ENCODE data around the gene TAF4.

The TAF4 gene

DNA sequence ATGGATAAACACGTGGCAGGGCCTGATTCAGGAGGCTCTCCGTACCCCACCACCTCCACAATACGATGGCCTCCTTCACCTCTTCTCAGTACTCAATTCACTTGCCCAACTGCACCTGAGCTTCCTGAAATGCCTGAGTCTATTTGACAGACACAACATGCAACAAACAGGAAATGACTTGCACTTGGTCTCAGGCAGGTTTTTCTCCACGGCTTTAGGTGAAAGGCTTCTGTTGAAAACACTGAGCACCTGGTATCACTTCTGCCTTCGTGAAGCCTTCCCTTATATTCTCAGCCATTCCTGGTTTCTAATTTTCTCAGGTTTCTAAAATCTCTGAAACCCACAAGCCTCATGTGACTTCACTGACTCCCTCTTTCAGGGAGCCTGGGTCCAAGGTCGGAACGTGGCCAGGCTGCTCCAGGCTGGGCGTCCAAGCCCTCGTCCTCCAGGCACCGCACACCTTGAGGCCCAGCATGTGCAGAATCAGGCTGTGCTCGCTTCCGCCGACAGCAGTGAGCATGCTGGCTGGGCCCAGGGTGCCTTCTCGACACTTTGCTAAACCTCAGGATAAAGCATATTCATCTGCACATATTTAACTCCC lies 34.7 kb downstream of the TAF4 start:
- intact Hi-C loops (cut with DNase I): no loop called here
- DNase-seq: no peak

- intact Hi-C loops (cut with DNase I): no loop called here
- DNase-seq: no peak
Observed at GRCh38 chr20:62030357-62030756, 35.3 kb downstream of the TAF4 start.

GRCh38 chr20:62029949-62030348 lies 35.7 kb downstream of the TAF4 start:
- intact Hi-C loops (cut with DNase I): no loop called here
- DNase-seq: no peak

GRCh38 chr20:62029296-62029695 lies 36.4 kb downstream of the TAF4 start:
- no peak for DNase-seq
- intact Hi-C loops (cut with DNase I): no loop called here

GRCh38 chr20:62028384-62028783 lies 37.3 kb downstream of the TAF4 start:
- DNase-seq: no peak
- intact Hi-C loops (cut with DNase I): no loop called here

DNA sequence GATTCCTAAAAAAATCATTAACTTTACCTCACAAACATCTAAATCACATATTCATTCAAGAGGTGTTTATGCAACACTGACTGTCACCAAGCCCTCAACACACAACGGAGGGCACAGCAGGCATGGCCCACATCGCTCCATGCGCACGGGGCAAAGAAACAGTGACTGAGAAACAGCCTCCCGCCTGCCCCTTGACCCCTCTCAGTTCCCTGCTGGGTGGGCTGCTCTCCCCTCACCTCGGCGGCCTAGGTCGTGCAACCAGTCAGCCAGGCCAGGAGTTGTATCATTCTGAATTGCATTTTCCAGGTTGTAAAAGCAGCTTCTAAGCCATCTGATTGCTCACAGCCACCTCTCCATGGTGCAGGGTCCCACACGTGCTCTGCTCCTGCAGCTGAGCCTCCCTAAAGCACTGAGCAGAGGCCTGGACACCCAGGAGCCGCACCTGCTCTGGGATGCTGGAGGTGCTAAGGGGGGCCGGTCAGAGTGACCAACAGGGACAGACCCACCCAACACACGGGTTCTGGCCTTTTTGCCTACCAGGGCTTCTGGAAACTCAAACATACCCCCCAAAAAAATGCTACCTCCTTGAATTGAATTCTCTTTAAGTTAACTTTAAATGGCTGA lies 37.9 kb downstream of the TAF4 start:
- intact Hi-C loops (cut with DNase I): no loop called here
- no peak for DNase-seq

- DNase-seq: peak in 6 of 42 donors; percentile 11 to 48 (median 27)
- intact Hi-C loops (cut with DNase I): no loop called here
Observed at GRCh38 chr20:62027116-62027515, 38.6 kb downstream of the TAF4 start.

- intact Hi-C loops (cut with DNase I): no loop called here
- no peak for DNase-seq
Observed at GRCh38 chr20:62026564-62026856, 39.2 kb downstream of the TAF4 start.

GRCh38 chr20:62025832-62026563 lies 39.7 kb downstream of the TAF4 start:
- intact Hi-C loops (cut with DNase I): no loop called here
- peak in 28 of 42 donors; percentile 16 to 72 (median 38) for DNase-seq

- no peak for DNase-seq
- intact Hi-C loops (cut with DNase I): no loop called here
Observed at GRCh38 chr20:62025394-62025793, 40.3 kb downstream of the TAF4 start.

DNA sequence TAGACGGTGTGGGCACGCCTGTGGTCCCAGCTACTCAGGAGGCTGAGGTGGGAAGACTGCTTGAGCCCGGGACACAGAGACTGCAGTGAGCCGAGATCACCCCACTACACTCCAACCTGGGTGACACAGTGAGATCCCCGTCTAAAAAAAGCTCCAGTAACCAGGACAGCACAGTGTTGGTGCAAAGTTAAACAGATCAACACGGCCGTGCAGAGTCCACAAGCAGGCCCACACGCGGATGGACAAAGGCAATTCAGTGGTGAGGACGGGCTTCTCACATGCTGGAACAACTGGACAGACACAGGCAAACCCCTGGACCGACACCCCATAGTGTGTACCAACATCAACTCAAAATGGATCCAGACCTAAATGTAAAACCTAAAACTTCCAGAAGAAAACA lies 41.7 kb downstream of the TAF4 start:
- intact Hi-C loops (cut with DNase I): no loop called here
- no peak for DNase-seq

DNA sequence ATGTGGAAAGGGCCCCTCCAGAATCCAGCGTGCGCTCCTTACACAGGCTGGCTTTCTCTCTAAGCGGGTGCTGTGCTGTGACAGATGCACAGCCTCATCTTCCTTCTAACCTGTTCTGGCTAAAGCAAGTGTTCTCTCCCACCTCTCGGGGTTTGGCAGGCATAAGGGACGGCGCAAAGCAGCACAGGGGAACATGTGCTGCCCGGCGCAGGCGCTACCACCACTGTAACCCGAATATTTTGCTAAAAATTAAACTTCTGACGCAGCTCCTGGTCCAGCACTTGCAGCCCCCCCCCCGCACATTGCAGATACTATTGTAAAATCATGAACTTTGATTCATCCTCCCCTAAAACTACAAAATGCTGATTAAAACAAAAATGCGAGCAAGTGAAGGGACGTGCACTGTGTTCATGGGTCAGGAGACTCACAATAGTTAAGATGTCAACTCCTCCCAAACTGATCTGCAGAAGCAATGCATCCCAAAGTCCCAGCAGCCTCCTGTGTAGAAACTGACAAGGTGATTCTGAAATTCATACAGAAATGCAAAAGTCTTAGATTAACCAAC lies 43.0 kb downstream of the TAF4 start:
- no peak for DNase-seq
- intact Hi-C loops (cut with DNase I): no loop called here

DNA sequence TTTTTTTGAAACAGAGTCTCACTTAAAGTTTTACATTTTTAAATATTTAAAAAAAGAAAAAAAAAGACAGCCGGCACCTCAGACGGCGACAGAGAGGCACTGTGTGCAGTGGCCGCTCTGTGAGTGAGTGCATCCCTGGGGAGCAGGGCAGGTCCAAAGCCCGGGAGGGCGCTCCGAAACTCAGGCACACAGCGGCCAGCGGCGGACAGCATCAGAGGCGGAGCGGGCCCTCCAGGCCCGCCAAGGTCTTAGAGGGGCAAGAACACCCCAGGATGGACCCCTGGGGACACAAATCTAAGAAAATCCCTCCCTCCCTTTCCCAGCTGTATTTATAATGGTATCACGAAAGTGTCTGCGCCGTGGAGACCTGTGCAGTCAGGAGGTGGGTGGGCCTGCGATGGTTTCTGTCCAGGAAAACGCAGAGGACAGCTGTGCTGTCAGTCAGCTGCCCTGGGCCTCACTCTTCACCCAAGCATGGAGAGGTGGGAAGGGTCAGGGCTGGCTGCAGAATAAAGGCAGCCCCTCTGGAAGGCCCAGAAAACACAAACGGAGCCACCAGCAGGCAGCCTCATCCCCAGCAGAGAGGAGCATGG lies 43.8 kb downstream of the TAF4 start:
- intact Hi-C loops (cut with DNase I): no loop called here
- DNase-seq: no peak

GRCh38 chr20:62020935-62021701 lies 44.6 kb downstream of the TAF4 start:
- intact Hi-C loops (cut with DNase I): no loop called here
- DNase-seq: peak in 35 of 42 donors; percentile 12 to 72 (median 43)

- DNase-seq: peak in 9 of 42 donors; percentile 18 to 44 (median 31)
- intact Hi-C loops (cut with DNase I): no loop called here
Observed at GRCh38 chr20:62019881-62020492, 45.7 kb downstream of the TAF4 start.

DNA sequence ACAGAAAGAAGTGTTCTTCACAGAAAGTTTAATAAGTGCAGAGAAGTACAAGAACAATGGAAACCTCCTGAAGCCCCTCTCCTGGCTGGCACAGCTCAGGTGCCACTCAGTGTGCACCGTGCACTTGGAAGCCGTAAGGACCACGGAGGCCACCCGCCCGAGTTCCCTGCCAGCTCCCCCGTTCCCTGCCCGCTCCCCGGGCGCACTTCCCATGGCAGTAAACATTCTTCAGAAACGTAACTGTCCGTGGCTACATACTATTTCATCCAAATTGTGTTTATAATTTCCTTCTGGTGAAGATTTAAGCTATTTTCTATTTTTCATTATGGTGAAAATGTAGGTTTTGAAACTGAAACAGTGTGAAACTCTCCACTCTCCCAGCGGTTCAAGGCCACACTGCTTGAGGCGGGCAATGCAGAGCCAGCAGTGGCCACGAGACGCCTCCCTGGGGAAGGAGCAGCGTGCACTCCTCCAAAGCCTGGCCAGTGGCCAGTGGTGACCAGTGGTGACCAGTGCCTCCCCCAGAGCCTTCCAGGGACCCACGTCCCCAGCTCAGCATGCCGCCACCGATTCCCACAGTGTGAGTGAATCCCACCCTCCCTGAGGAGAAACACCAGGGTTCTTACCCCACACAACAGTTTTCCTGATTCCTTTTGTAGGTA lies 46.4 kb downstream of the TAF4 start:
- intact Hi-C loops (cut with DNase I): no loop called here
- no peak for DNase-seq

DNA sequence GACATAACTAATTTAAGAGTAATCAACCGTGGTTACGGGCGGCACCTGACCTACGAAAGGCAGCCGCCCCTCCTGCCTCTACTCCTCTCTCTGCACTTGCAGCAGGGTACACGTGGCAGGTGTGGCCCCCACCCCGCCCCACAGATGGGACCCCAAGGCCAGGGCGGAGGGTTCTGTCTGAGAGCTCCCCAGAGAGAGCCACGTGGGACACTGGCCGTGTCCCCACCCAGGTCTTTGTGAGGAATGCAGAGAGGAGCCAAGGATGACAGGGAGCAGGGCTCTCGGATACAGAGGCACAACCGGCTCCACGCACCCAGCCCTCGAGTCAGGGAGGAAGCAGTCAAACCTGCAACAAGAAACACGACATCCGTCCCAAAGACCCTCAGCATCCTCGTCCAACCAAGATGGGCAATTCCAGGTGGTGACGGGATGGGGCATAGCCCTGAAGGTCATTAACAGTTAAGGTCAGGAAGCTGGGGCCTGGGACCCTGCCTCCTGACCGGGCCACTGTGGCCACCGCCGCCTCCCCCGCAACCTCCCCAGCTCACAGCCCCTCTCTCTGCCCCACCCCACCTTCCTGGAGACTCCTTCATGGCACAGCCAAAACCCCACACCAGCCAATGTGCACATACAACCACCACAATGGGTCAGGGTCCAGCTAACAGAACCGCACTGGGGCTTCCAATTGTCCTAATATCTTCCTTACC lies 47.1 kb downstream of the TAF4 start:
- intact Hi-C loops (cut with DNase I): no loop called here
- DNase-seq: no peak

Data from head of caudate nucleus (tissue), 42 donors.